ENCODE results near the gene CNDP2.
A peak's percentile ranks its signal among the peaks of the same experiment; 100 is the strongest.

Gene CNDP2

DNA sequence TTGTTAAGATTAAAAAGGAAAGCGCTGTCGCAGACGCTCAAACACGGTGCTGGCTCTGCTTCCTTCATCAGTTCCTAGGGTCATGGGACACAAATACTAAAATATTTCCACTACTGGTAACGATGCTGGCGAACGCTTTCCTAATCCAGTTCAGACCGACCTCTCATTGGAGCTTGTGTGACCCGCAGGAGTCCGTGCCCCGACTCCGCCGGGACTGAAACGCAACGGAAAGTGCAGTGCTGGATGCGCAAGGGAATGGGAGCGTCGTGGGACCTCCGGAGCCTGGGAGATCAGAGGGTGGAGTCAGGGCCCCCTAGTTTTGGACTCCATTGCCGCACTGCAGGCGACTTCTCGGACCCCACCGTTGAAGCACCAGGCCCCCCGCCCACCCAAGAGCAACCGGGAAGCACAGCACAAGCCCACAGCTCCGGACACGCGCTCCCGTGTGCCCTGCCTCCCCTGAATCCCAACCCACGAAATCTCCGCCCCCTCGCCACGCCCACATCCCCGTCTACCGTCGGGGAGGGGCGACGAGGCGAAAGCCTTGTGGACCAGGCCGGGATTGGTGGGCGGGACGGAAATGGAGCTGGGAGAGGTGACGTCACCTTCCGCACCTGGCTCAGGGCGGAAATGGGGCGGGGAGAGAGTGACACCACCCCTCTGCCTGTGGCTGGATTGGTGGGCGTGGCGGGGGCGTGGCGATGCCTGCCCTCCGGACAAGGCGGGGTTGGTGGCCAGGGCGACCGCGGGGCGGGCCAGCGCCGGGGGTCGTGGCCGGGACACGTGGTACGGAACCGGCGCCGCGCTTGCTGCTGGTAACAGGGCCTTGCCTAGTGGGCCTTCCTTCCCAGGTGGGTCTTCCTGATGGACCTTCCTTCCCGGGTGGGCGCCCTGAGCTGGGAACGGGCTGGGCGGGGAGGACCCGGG, at the start of gene CNDP2:
CNDP2 (plus strand) TSS at position 783 of the 927 bp plus-strand sequence. CDS start 3,611 bp downstream, outside the sequence.
- no peaks in the 10 kb centered on the region for H3K27me3 ChIP-seq (ENCODE audit: low read depth)
- in situ Hi-C loops (cut with MboI; ENCODE audit: low sequenced_read_pairs), result loop anchor here (25.0 kb wide), 1 partner anchor 309 kb away; no protein-coding TSS in a partner anchor
- H3K36me3 ChIP-seq (replicated peaks), result peaks cover 4% of the 10 kb centered on the region
- H3K9me3 ChIP-seq, result no peaks in the 10 kb centered on the region
- H3K4me1 ChIP-seq, result no peaks in the 10 kb centered on the region; the same call in 1 of the 2 replicates
- peak; percentile 93 to 100 for DNase-seq (ENCODE audit: low spot score in 2 of 2)
- peak within 1 kb of the TSS; percentile 90 for H3K4me3 ChIP-seq

DNA sequence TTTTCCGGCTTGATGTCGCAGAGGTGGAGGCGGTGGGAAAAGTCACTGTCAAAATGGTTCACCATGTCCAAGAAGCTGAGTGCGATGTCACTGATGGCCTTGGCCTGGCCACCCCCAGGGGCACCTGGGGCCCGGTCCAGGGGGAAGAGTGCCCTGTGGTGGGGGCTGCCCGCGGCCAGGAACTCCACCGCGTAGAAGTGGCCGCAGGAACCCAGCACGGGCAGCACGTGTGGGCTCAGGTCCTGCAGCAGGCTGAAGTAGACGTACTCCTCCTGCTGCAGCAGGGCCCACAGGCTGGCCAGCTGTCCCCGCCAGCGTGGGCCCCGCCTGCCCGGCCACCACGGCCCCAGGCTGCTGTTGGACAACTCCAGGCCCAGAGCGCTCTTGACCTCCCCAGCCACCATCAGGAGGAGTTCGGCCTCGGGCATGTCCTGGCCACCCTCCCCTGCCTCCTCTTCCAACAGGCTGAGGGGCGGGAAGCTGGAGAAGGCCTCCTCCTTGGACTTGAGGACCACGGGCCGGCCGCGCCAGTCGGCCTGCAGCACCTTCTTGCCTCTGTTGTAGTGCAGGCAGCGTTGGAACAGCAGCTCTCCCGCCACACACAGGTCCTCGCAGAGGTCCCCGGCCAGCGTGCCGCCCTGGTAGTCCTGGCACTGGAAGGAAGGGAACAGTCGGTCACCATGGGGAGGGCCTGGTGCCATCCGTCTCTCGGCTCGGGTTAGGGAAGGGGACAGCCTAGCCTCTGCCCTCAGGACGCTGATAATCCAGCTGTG, 49.3 kb upstream of the CNDP2 start:
- Histone ChIP-seq H3K27me3 (ENCODE audit: low read depth) (no peaks in the 10 kb centered on the region), H3K4me3 (no peak overlapping the region), H3K4me1 (no peaks in the 10 kb centered on the region), H3K36me3 (replicated peaks) (no peaks in the 10 kb centered on the region), H3K9me3 (no peaks in the 10 kb centered on the region)
- DNase-seq (ENCODE audit: low spot score in 2 of 2), result no peak
- in situ Hi-C loops (cut with MboI; ENCODE audit: low sequenced_read_pairs), result no loop called here

DNA sequence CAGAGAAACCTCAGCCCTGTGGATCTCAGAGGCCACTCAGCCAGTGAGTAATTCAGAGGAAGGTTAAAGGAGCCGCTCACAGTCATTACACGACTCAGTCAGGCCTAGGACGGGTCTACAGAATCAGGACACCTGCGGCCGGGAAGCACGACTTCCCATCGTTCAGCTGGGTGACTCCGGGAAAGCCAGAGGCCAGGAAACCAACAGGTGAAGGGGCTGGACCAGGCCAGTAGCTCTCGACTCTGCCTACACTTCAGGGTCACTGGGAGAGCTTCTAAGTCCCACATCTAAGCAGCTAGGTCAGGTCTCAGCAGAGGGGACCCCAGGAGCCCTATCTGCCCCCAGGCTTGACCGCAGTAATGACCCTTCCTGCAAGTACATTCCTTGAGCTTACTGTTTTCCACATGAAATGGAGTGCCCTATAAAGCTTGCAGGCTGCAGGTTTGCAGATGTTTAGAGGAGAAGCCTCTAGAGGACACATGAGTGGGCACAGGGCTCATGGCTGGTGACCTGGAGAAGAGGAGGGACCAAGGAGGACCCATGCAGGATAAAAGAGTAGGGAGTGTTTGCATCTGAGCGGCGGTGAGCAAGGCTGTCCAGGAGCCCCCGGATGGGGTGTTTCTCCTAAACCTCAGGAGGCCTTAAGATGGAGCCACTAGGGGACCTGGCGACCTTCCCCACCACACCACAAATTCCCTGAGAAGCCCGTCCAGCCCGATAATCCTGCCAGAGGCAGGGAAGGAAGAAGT, 48.6 kb upstream of the CNDP2 start:
- no peak for DNase-seq (ENCODE audit: low spot score in 2 of 2)
- in situ Hi-C loops (cut with MboI; ENCODE audit: low sequenced_read_pairs), result no loop called here
- Histone ChIP-seq H3K36me3 (replicated peaks) (no peaks in the 10 kb centered on the region), H3K9me3 (no peaks in the 10 kb centered on the region), H3K27me3 (ENCODE audit: low read depth) (no peaks in the 10 kb centered on the region), H3K4me1 (no peaks in the 10 kb centered on the region), H3K4me3 (no peak overlapping the region)

DNA sequence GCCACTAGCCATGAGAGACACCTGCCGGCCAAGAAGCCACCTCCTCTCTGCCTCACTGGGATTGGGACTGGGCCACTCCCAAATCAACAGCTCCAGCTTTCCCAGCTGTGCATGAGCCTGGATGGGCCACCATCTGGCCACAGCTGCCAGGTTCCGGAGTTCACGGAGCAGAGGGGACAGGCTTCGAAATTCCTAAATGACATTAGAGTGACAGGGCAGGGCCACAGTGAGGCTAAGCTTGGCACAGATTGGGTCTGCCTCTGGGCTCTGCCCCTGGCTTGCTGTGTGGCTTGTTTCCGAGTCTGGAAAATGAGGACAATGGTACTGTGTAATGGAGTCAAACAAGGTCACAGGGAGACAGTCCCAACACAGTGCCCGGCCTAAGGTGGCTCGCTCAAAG, 45.5 kb upstream of the CNDP2 start:
- no peaks in the 10 kb centered on the region for H3K36me3 ChIP-seq (replicated peaks)
- in situ Hi-C loops (cut with MboI; ENCODE audit: low sequenced_read_pairs), result no loop called here

DNA sequence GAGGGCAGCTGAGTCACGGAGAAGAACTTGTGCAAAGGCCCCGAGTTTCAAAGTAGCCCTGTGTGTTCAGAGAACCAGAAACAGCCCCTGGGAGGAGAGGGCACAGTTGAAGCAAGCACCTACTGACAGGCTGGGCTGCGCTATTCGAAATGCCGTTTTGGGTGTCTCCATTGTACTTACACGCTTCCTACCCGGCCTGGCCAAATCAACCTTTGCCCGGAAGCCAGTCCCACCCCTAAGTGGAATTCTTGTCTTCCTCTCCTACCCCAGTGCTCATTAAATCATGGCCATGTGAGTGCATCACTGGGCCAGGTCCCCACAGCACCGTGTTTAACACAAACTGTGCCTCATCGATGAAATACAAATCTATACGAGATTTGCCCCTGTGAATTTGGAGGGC, 45.0 kb upstream of the CNDP2 start:
- no peak for DNase-seq (ENCODE audit: low spot score in 2 of 2)
- H3K36me3 ChIP-seq (replicated peaks), result no peaks in the 10 kb centered on the region
- H3K27me3 ChIP-seq (ENCODE audit: low read depth), result 0 out of 2 replicates have a peak, but pooled peaks cover 3% of the 10 kb centered on the region
- H3K9me3 ChIP-seq, result no peaks in the 10 kb centered on the region
- in situ Hi-C loops (cut with MboI; ENCODE audit: low sequenced_read_pairs), result no loop called here
- no peaks in the 10 kb centered on the region for H3K4me1 ChIP-seq
- H3K4me3 ChIP-seq, result no peak overlapping the region

More for the DNA sequence above, 45.5 kb upstream of the CNDP2 start:
- DNase-seq (ENCODE audit: low spot score in 2 of 2), result no peak
- Histone ChIP-seq H3K9me3 (no peaks in the 10 kb centered on the region), H3K4me1 (no peaks in the 10 kb centered on the region), H3K27me3 (ENCODE audit: low read depth) (no peaks in the 10 kb centered on the region), H3K4me3 (no peak overlapping the region)

DNA sequence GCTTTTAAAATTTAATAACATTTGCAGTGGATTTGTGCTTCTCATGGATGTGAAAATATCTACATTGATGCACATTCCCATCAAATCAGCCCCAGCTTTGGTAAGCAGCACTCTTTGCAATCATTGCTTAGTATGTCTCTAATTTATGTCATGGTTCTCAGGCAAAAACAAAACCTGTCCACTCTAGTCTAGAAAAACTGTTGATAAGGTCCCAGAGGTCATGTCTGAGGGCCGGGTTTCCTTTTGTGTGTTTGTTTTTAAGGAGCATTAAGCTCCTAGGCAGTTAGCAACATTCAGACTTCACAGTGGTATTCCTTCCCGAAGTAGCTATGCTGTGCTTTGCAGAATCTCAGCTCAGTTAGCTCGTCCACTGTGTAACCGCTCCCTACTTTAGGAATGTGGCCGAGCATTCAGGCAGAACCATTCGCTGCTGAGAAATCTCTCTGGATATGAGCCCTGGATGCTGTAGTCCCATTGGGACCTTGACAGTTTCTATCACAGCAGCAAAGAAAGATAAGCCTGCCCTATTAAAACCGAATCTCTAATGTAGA, 43.1 kb upstream of the CNDP2 start:
- Histone ChIP-seq H3K9me3 (no peaks in the 10 kb centered on the region), H3K4me3 (no peak overlapping the region), H3K4me1 (no peaks in the 10 kb centered on the region), H3K36me3 (replicated peaks) (no peaks in the 10 kb centered on the region), H3K27me3 (ENCODE audit: low read depth) (0 out of 2 replicates have a peak, but pooled peaks cover 3% of the 10 kb centered on the region)
- in situ Hi-C loops (cut with MboI; ENCODE audit: low sequenced_read_pairs), result no loop called here
- DNase-seq (ENCODE audit: low spot score in 2 of 2), result no peak

DNA sequence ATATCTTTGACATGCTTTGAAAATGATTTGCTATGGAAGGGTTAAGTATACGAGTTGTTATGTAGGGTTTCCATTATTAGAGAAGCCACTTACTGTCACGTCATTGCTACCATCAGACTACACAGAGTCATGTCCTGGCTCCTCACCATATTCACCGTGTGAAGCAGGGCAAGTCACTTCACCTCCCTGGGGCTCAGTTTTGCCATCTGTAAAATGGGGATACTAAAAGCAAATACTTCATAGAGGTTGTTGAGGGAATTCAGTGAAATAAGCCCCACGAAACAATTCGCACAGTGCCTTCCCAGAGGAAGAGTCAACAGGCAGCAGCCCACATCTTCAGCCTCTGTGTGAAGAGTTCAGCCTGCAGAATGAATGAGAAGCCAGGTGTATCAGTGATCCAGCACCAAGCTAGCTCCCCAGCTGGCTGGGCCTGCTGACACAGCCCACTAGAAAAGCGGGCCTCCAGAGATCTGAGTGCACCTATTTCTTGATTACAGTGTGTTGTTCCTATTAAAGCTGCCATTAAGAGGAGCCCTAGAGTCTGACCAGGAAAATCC, 42.4 kb upstream of the CNDP2 start:
- Histone ChIP-seq H3K36me3 (replicated peaks) (no peaks in the 10 kb centered on the region), H3K9me3 (no peaks in the 10 kb centered on the region), H3K27me3 (ENCODE audit: low read depth) (0 out of 2 replicates have a peak, but pooled peaks cover 3% of the 10 kb centered on the region), H3K4me1 (no peaks in the 10 kb centered on the region), H3K4me3 (no peak overlapping the region)
- in situ Hi-C loops (cut with MboI; ENCODE audit: low sequenced_read_pairs), result no loop called here
- no peak for DNase-seq (ENCODE audit: low spot score in 2 of 2)

DNA sequence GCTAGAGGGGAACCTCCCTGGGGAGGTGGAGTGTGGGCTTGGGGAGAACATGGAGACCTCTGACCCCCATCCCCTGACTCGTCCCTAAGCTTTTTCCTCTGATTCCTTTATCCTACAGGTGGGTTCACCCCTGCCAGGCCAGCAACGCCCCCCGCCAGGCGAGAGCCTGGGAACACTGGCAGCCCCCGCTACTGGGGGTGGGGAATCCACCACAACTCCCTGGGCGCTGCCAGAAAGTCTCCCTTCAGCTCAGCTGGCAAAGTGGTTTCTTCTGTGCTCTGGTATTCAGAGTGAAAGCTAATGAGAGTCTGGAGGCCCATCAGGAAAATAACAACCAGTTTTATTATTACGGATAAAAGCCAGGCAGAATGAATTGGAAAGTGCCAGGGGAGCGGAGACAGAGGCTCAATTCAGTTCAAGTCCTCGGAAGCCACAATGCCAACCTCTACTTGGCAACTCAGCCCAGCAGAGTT, 41.8 kb upstream of the CNDP2 start:
- in situ Hi-C loops (cut with MboI; ENCODE audit: low sequenced_read_pairs), result no loop called here
- 0 out of 2 replicates have a peak, but pooled peaks cover 3% of the 10 kb centered on the region for H3K27me3 ChIP-seq (ENCODE audit: low read depth)
- no peaks in the 10 kb centered on the region for H3K9me3 ChIP-seq
- H3K4me3 ChIP-seq, result no peak overlapping the region
- H3K36me3 ChIP-seq (replicated peaks), result no peaks in the 10 kb centered on the region
- H3K4me1 ChIP-seq, result no peaks in the 10 kb centered on the region
- no peak for DNase-seq (ENCODE audit: low spot score in 2 of 2)

DNA sequence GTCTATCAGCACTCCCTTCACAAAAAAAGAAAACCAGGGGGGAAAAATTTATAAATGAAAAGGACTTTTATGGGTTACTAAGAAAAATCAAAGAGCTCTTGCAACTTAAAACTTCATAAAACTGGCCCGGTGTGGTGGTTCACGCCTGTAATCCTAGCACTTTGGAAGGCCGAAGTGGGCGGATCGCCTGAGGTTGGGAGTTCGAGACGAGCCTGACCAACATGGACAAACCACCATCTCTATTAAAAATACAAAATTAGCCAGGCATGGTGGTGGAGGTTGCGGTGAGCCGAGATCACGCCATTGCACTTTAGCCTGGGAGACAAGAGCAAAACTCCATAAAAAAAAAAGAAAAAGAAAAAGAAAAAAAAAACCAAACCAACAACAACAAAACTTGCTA, 40.8 kb upstream of the CNDP2 start:
- no peak for DNase-seq (ENCODE audit: low spot score in 2 of 2)
- Histone ChIP-seq H3K4me3 (no peak overlapping the region), H3K36me3 (replicated peaks) (no peaks in the 10 kb centered on the region), H3K9me3 (no peaks in the 10 kb centered on the region), H3K27me3 (ENCODE audit: low read depth) (0 out of 2 replicates have a peak, but pooled peaks cover 3% of the 10 kb centered on the region), H3K4me1 (no peaks in the 10 kb centered on the region)
- in situ Hi-C loops (cut with MboI; ENCODE audit: low sequenced_read_pairs), result no loop called here

DNA sequence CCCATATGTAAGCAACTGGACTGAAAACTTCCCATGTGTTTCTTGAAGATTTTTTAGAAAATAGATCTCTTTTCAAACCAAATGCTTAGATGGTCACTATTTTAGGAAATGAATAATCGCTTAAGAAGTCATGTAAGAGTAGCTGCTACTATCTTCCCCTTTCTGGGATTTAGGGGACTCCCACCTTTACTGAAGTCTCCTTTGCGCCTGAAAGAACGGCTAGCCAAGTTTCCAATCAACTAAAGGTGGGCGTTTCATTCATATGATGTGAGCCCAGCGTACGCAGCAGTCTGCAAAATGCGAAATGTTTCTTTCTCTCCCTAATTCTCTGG, 40.2 kb upstream of the CNDP2 start:
- Histone ChIP-seq H3K4me3 (no peak overlapping the region), H3K4me1 (no peaks in the 10 kb centered on the region), H3K27me3 (ENCODE audit: low read depth) (0 out of 2 replicates have a peak, but pooled peaks cover 3% of the 10 kb centered on the region), H3K36me3 (replicated peaks) (no peaks in the 10 kb centered on the region), H3K9me3 (no peaks in the 10 kb centered on the region)
- no peak for DNase-seq (ENCODE audit: low spot score in 2 of 2)
- in situ Hi-C loops (cut with MboI; ENCODE audit: low sequenced_read_pairs), result no loop called here

DNA sequence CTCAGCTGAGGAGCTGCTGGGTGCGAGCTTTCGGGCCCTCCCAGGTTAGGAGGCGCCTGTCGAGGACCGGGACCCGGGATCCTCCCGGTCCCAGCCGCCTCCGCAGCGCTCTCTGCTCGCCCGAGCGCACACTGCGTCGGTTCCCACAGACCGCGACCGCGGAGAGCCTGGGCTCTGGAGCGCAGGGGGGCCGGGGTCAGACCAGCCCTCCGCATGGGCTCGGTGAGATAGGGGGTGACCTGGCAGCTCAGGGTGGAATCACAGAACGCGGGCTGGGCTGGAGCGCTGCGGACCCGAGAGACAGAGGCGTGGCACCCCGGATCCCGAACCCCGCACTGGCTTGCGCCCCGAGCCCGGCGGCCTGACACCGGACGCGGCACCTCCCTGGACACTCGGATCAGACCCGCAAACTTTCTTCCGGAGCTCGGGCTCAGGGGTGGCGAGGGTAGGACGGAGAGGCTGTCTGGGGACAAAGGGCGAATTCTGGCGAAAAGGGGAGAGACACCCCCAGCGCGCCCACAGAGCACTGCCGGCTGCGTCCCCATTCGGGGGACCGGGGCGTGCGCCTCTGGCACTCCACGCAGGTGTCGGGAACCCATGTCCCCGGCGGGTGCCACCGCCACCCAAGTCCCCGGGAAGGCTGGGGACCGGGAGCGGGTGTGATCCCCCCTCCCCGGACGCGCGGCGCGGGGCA, 39.7 kb upstream of the CNDP2 start:
- no peak for DNase-seq (ENCODE audit: low spot score in 2 of 2)
- Histone ChIP-seq H3K4me3 (no peak overlapping the region), H3K4me1 (no peaks in the 10 kb centered on the region), H3K27me3 (ENCODE audit: low read depth) (0 out of 2 replicates have a peak, but pooled peaks cover 3% of the 10 kb centered on the region), H3K36me3 (replicated peaks) (no peaks in the 10 kb centered on the region), H3K9me3 (no peaks in the 10 kb centered on the region)
- in situ Hi-C loops (cut with MboI; ENCODE audit: low sequenced_read_pairs), result no loop called here

DNA sequence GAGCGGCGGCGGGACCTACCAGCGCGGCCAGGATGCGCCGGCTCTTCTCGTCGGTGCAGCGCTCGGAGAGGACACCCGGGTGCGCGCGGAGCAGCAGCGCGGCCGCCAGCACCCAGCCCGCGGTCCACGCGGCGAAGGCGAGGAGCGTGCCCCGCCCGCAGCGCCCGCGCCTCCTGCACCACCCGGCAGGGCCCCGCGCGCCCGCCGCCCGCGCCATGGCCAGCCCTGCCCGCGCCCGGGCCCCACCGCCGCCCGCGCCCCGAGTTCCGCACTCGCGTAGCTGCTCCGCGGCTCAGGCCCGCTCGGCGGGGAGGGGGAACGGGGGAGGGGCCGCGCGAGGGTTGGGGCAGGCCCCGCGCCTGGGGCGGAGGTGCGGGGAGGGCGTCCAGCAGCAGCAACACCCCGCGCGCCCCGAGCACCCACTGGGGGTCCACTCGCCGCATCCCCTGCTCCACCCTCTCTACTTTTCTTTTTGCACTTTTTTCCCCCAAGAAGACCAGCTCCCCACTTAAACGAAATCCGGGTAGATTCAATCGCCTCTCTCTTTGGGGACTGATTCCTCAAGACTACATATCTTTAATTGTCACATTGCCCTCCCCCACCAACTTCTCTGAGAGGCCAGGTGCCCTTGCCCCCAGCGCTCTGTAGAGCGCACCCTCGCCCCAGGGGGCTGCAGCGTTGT, 39.0 kb upstream of the CNDP2 start, which contains the start of gene DIPK1C:
DIPK1C (minus strand) TSS at position 266 of the 682 bp plus-strand sequence; CDS start at position 217, 49 bp downstream.
- Histone ChIP-seq H3K36me3 (replicated peaks) (no peaks in the 10 kb centered on the region), H3K4me3 (no peak within 1 kb of the TSS), H3K27me3 (ENCODE audit: low read depth) (0 out of 2 replicates have a peak, but pooled peaks cover 3% of the 10 kb centered on the region), H3K9me3 (no peaks in the 10 kb centered on the region), H3K4me1 (no peaks in the 10 kb centered on the region)
- in situ Hi-C loops (cut with MboI; ENCODE audit: low sequenced_read_pairs), result no loop called here
- no peak for DNase-seq (ENCODE audit: low spot score in 2 of 2)

Measured in HAP-1 (cell line).